ENCODE measurements around the gene LRRC26.

LRRC26 gene

DNA sequence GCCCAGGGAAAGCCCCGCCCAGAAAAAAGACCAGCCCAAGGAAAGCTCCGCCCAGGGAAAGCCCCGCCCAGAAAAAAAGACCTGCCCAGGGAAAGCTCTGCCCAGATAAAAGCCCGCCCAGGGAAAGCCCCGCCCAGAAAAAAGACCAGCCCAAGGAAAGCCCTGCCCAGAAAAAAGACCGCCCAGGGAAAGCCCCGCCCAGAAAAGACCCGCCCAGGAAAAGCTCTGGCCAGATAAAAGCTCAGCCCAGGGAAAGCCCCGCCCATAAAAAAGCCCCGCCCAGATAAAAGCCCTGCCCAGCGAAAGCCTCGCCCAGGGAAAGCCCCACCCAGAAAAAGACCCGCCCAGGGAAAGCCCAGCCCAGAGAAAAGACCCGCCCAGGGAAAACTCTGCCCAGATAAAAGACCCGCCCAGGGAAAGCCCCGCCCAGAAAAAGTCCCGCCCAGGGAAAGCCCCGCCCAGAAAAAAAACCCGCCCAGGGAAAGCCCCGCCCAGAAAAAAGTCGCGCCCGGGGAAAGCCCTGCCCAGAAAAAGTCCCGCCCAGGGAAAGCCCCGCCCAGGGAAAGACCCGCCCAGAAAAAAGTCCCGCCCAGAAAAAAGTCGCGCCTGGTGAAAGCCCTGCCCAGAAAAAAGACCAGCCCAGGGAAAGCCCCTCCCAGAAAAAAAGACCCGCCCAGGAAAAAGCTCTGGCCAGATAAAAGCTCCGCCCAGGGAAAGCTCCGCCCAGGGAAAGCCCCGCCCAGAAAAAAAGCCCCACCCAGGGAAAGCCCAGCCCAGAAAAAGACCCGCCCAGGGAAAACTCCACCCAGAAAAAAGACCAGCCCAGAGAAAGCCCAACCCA, 19.0 kb downstream of the LRRC26 start:
- DNase-seq (ENCODE audit: low spot score) = no peak

GRCh38 chr9:137149942-137150616, 19.8 kb downstream of the LRRC26 start:
- no peak for DNase-seq (ENCODE audit: low spot score)

DNA sequence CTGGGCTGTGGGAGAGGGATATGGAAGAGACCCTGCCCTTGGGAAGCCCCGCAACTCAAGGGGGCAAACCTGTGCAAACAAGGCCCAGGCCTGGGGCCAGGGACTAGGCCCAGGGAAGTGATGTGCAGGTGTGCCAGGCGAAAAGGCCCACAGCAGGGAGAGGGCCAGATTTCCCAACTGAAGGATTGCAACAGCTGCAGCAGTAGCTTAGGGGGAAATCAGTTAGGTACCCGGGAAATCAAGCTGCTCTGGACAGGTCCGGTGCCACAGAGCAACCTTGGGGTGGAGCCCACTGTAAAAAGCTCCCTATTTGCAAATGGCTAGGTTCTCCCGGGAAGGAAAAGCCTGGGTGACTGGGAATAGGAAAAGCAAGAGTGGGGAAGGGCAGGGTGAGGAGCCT, 20.5 kb downstream of the LRRC26 start:
- DNase-seq (ENCODE audit: low spot score) = no peak

DNA sequence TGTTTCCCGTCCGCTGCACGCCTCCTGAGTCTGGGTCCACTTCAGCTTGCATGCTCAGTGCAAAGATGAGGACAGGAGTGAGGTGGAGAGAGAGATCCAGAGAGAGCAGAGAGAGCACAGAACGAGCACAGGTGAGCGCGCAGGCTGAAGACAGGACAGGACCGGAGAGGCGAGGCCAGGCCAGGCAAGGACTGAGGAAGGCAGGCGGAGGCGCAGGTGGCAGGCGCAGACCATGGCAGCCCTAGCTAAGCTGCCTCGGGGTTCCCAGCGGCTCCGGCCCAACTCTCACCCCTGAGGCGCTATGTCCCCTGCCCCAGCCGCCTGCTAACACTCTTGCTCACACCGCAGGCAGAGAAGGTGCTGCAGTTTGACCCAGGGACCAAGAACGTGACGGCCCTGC, 21.2 kb downstream of the LRRC26 start:
- no peak for DNase-seq (ENCODE audit: low spot score)

GRCh38 chr9:137148242-137148641, 21.6 kb downstream of the LRRC26 start:
- DNase-seq (ENCODE audit: low spot score) = no peak

GRCh38 chr9:137147793-137148160, 22.1 kb downstream of the LRRC26 start:
- no peak for DNase-seq (ENCODE audit: low spot score)

- DNase-seq (ENCODE audit: low spot score) = no peak
Observed at GRCh38 chr9:137147091-137147792, 22.6 kb downstream of the LRRC26 start.

DNA sequence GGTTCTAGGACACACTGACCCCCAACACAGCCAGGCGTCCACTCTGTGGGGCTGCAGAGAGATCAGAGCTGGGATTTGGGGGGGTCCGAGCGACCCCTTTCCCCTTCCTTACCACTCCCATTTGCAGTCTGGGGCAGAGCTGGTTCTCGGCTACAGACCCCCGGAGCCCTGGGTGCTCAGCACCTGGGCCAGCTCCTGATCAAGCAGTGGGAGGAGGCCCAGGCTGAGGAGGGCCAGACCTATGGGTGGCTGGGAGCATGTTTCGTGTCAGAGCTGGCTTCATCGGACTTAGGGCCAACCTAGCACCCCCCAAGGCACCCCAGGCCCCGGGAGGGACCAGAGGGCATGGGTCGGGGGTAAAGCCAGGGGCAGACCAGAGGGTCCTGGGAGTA, 23.3 kb downstream of the LRRC26 start:
- DNase-seq (ENCODE audit: low spot score) = no peak

DNA sequence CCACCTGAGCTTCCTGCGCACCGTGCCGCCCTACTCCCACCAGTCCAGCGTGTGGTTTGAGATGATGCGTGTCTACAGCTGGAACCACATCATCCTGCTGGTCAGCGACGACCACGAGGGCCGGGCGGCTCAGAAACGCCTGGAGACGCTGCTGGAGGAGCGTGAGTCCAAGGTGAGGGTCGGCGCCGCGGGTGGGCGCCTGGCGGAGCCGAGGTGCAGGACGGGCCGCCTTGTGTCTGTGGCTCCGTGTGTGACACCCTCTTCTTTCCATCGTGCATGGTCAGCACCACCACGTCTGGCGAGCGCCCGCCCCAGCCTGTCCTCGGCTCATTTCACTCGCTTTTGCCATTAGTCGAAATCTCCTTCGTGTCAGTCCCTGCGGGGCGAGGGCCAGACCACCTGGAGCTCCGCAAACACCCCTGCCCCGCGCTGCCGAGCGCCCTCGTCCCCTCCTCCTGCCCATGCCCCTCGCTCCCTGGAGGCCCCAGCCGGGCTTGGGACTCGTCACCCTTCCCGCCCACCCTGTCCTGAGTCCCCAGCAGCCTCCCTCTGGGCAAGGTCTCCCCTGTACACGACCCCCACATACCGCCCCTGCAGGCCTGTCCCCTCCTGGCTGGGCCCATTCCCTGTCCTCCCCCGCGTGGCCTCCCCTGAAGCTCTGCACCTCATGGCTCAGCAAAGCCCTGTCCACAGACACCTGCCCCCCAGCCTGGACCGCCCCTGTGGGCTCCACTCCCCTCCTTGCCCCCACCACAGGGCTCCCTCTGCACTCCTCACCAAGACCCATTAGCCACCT, 23.9 kb downstream of the LRRC26 start:
- DNase-seq (ENCODE audit: low spot score) = no peak

DNA sequence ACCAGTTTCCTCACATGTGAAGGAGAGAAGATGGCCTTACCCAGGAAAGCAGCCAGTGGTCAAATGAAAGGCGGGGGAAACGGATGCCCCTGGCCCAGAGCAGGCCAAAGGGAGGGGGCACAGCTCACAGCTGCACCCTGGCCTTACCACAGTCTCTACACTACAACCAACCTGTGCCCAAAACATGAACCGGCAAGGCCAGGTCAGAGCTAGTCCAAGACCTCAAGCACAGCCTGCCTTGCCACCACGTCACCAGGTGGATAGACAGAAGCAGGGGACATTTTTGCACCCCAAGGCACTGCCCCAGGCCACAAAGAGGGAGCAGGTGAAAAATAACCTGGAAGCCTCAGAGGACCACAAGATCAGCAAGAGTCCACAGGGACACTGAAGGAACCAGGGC, 26.4 kb downstream of the LRRC26 start:
- DNase-seq (ENCODE audit: low spot score) = no peak

DNA sequence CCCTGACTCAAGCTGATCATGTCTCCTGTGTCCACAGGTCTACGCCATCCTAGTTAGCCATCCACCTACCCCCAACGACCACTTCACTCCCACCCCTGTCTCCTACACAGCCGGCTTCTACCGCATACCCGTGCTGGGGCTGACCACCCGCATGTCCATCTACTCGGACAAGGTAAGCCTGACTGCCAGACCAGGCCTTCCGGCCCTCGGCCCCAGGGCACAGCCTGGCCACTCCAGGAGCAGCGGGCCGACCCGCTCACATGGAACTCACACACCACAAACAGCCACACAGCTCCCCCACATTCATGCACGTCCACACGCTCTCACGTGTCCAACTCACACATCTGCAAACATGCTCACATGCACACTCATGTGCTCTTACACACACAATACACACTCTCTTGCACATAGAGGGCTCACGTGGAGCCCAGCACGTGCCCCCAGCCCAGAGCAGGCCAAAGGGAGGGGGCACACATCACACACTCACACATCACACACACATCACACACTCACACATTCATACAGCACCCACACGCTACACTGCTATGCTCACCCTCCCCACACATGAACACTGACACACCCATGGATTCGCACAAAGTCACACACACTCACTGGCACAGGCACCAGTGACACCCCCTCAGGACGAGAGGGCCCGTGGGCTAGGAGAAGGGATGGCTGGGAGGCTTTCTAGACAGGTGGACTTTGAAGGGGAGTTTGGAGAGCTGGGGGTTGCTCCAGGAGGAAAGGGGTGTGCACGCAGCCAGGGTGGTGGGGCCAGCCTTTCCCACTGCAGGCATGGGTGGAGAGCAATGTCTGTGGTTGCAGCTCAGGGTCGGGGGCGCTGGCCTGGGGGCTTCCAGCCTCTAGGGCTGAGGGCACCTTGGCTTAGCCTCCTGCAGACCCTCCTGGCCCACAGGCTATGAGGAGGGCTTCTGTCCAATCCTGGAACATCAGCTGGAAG, 27.6 kb downstream of the LRRC26 start:
- DNase-seq (ENCODE audit: low spot score) = no peak

GRCh38 chr9:137141050-137141810, 28.6 kb downstream of the LRRC26 start:
- DNase-seq (ENCODE audit: low spot score) = no peak

GRCh38 chr9:137140151-137141012, 29.5 kb downstream of the LRRC26 start:
- DNase-seq (ENCODE audit: low spot score) = no peak

DNA sequence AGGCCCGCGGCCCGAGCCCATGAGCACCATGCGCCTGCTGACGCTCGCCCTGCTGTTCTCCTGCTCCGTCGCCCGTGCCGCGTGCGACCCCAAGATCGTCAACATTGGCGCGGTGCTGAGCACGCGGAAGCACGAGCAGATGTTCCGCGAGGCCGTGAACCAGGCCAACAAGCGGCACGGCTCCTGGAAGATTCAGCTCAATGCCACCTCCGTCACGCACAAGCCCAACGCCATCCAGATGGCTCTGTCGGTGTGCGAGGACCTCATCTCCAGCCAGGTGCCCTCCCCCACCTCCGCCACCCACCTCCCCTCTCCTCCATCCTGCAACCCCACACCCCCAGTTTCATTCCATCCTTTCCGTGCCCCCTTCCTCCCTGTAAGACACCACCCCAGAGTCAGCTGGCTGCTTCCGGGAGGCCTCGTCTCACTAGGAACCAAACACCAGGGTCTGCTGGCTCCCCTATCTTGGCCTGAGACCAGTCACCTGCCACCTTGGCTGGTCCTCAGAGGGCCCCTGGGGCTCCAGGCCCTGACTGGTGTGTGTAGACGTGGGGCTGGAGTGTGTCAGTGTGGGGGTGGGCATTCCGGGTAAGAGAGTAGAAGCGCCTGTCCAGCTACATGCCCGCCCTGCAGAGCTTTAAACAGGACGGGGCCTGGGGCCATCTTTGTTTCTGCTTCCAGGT, 30.2 kb downstream of the LRRC26 start:
- no peak for DNase-seq (ENCODE audit: low spot score)

DNA sequence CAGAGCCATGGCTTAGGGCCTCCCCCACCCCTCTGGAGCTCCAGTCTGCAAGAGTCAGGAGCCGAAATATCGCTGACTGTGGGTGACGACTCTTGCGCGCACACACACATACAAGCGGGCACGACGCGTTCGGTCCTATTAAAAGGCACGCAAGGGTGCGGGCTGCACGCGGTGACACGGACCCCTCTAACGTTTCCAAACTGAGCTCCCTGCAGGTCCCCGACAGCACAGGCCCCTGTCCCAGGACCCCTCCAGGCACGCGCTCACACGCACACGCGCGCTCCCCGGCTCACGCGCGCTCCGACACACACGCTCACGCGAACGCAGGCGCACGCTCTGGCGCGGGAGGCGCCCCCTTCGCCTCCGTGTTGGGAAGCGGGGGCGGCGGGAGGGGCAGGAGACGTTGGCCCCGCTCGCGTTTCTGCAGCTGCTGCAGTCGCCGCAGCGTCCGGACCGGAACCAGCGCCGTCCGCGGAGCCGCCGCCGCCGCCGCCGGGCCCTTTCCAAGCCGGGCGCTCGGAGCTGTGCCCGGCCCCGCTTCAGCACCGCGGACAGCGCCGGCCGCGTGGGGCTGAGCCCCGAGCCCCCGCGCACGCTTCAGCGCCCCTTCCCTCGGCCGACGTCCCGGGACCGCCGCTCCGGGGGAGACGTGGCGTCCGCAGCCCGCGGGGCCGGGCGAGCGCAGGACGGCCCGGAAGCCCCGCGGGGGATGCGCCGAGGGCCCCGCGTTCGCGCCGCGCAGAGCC, 31.0 kb downstream of the LRRC26 start, which contains the start of gene GRIN1:
TSS of gene GRIN1 (plus strand) at position 433 of the 746 bp plus-strand sequence. CDS start 333 bp downstream, outside the sequence.
- DNase-seq (ENCODE audit: low spot score) = no peak

DNA sequence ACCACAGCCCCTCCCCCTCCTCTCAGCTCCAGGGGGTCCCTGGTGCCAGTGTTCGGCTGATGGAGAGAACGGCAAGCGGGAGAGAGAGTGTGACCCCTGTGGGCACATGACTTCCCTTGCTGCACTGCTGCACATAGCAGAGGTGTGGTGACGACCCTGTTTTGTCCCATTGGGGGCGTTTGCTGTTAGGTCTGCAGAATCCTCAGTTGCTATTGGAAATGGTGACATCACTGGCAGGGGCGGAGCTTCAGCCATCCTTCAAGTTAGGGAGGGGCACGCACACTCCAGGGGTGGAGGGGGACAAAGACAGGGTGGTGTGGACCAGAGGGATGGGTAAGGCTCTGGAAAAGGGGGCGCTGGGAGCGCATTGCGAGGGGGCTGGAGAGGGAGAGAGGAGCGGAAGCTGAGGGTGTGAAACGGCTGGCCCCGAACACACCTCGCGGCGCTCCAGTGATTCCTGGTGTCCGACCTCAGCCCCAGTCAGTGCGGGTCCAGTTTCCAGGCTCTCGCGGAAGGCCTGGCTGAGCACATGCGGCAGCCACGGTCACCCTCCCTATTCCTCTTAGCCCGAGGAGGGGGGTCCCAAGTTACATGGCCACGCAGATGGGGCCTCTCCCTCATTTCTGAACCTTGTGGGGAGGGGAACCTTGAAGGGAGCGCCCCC, 31.7 kb downstream of the LRRC26 start:
- no peak for DNase-seq (ENCODE audit: low spot score)
